MCF 10A (cell line): ENCODE measurements around the gene UGT2A2. TPM values are rescaled to one million over a fixed set of nuclear protein-coding genes. Genes with fewer than 3 reads are reported as not detected.

Experiments
- BruUV-seq: library from RNA; stranded (reverse); fragments of 400-500 nt; replicated peaks from 2 replicates; lab custom pipeline; 2021; lab: Mats Ljungman, UMichigan
- CTCF ChIA-PET: fragments of 300-600 bp; sonication (Branson Sonifier 250); formaldehyde crosslinking; extraction: SDS; loops from one replicate; lab custom pipeline; 2021; ENCODE audit warnings: antibody characterized with exemption, inconsistent platforms; lab: Yijun Ruan, JAX
- POLR2A ChIA-PET: fragments of 300-600, 350-650 bp; sonication (Branson Sonifier 250); formaldehyde crosslinking; extraction: SDS; loops from one replicate; lab custom pipeline; 2020; ENCODE audit warnings: antibody characterized with exemption, inconsistent platforms; lab: Yijun Ruan, JAX
- DNase-seq: peaks from one replicate; pipeline ENCODE4 v3.0.0-alpha.2; 2018; ENCODE audit not compliant: unreplicated experiment
- H3K27ac Mint-ChIP-seq: one replicate; pipeline ENCODE4 v1.8.0; 2022; ENCODE audit warnings: mild to moderate bottlenecking, low read depth, mixed read lengths; ENCODE audit not compliant: unreplicated experiment
- H3K27me3 Mint-ChIP-seq: one replicate; pipeline ENCODE4 v1.8.0; 2022; ENCODE audit warnings: mixed read lengths; ENCODE audit not compliant: insufficient read depth, unreplicated experiment
- H3K36me3 Mint-ChIP-seq: one replicate; pipeline ENCODE4 v1.8.0; 2022; ENCODE audit warnings: mild to moderate bottlenecking, moderate library complexity, mixed read lengths; ENCODE audit not compliant: insufficient read depth, unreplicated experiment
- H3K4me1 Mint-ChIP-seq: one replicate; pipeline ENCODE4 v1.8.0; 2022; ENCODE audit warnings: mixed read lengths; ENCODE audit not compliant: insufficient read depth, unreplicated experiment
- H3K4me3 Mint-ChIP-seq: one replicate; pipeline ENCODE4 v1.8.0; 2022; ENCODE audit warnings: mild to moderate bottlenecking, moderate library complexity, mixed read lengths; ENCODE audit not compliant: unreplicated experiment
- H3K9me3 Mint-ChIP-seq: one replicate; pipeline ENCODE4 v1.8.0; 2022; ENCODE audit warnings: mixed read lengths; ENCODE audit not compliant: unreplicated experiment
- intact Hi-C: fragments of 100-400 bp; cut with micrococcal nuclease; formaldehyde crosslinking; loops from 2 replicates; pipeline ENCODE4 v1.14.1; 2022
- total RNA-seq: library from RNA; stranded (reverse); gene quantifications from 2 replicates; pipeline ENCODE4 v1.2.3, GENCODE V29; 2022
- TF ChIP-seq, protein P1 (sequence below): fragments of 200-600 bp; IDR thresholded peaks from one replicate; pipeline ENCODE4 v1.8.0; 2022; ENCODE audit warnings: antibody characterized with exemption, mild to moderate bottlenecking; ENCODE audit not compliant: unreplicated experiment

Gene UGT2A2
- total RNA-seq, 1 experiment from 2014 or later, result not detected

DNA sequence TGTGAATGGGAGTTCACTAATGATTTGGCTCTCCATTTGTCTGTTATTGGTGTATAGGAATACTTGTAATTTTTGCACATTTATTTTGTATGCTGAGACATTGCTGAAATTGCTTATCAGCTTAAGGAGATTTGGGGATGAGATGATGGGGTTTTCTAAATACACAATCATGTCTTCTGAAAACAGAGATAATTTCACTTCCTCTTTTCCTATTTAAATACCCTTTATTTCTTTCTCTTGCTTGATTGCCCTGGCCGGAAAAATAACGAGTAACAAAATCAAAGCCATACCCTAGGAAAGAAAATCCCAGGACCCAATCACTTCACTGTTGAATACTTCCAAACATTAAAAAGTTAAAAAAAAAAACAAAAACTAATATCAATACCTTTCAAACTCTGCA lies 76.0 kb downstream of the UGT2A2 start:
- Mint-ChIP-seq H3K27me3 (peaks cover 72% of the 10 kb centered on the region), H3K36me3 (no peaks in the 10 kb centered on the region), H3K9me3 (no peaks in the 10 kb centered on the region), H3K4me1 (no peaks in the 10 kb centered on the region), H3K4me3 (no peak overlapping the region), H3K27ac (no peak overlapping the region)
- intact Hi-C loops, result no loop called here
- CTCF ChIA-PET, result no interaction called here
- TF ChIP-seq, protein P1, sequence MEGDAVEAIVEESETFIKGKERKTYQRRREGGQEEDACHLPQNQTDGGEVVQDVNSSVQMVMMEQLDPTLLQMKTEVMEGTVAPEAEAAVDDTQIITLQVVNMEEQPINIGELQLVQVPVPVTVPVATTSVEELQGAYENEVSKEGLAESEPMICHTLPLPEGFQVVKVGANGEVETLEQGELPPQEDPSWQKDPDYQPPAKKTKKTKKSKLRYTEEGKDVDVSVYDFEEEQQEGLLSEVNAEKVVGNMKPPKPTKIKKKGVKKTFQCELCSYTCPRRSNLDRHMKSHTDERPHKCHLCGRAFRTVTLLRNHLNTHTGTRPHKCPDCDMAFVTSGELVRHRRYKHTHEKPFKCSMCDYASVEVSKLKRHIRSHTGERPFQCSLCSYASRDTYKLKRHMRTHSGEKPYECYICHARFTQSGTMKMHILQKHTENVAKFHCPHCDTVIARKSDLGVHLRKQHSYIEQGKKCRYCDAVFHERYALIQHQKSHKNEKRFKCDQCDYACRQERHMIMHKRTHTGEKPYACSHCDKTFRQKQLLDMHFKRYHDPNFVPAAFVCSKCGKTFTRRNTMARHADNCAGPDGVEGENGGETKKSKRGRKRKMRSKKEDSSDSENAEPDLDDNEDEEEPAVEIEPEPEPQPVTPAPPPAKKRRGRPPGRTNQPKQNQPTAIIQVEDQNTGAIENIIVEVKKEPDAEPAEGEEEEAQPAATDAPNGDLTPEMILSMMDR, result no peak
- BruUV-seq, result no TSS peak
- POLR2A ChIA-PET, result no interaction called here
- DNase-seq, result no peak

DNA sequence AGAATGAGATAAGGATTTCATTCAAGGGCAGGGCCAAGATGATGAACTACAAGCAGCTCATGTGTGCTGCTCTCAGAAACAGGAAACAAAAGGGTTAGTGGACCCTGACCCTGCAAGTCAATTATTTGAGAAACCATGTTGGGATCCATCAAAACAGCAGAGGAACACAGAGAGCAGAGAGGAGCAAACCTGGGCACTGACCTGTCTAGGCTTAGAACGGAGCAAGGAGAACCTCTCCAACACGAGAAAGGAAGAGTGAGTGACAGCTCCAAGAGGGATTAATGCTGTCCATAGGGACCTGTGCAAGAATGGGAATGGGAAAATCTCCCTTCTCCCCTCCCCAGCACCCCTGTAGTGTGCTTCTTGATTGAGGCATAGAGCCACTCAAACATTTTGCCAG lies 89.8 kb downstream of the UGT2A2 start:
- H3K9me3 Mint-ChIP-seq, result no peaks in the 10 kb centered on the region
- TF ChIP-seq, protein P1, result no peak
- POLR2A ChIA-PET, result no interaction called here
- H3K4me3 Mint-ChIP-seq, result no peak overlapping the region
- DNase-seq, result no peak
- H3K36me3 Mint-ChIP-seq, result no peaks in the 10 kb centered on the region
- H3K4me1 Mint-ChIP-seq, result no peaks in the 10 kb centered on the region
- no TSS peak for BruUV-seq
- H3K27me3 Mint-ChIP-seq, result peaks cover 46% of the 10 kb centered on the region
- H3K27ac Mint-ChIP-seq, result no peak overlapping the region
- intact Hi-C loops, result no loop called here
- CTCF ChIA-PET, result interaction anchor here (0.6 kb wide), 1 partner anchor 101 kb away, joined by 3 read pairs; no protein-coding TSS in a partner anchor

DNA sequence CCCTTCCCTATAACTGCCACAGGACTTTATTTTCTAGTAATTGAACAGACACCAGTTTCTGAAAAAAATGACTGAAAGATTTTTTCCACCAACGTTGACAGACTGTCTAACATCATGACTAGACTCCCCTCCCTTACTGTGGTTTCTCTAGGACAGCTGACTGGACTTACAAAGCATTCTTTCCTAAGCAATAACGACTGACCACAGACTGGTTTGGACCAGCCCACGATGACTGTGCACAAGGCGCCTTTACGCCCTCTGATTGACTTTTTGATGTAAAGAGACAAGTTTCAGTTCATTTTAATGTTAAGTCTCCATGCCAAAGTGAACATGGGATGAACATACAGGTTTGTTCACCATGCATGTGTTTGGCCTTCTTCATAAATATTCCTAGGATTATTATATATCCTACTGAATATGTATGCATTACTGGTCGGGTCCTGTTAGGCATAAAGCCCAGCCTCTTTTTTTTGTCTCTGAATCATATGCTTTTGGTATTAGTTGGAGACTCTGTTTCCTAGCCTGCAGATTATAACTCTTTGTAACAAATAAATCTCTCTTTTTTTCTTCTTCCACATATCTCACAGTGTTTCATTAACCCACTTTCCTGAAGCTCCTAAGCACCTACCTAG lies 93.2 kb downstream of the UGT2A2 start:
- Mint-ChIP-seq H3K4me3 (no peak overlapping the region), H3K4me1 (no peaks in the 10 kb centered on the region), H3K27me3 (peaks cover 20% of the 10 kb centered on the region), H3K36me3 (no peaks in the 10 kb centered on the region), H3K9me3 (no peaks in the 10 kb centered on the region), H3K27ac (no peak overlapping the region)
- POLR2A ChIA-PET, result no interaction called here
- intact Hi-C loops, result no loop called here
- CTCF ChIA-PET, result no interaction called here
- TF ChIP-seq, protein P1, result no peak
- BruUV-seq, result no TSS peak
- DNase-seq, result no peak

Other genes with a start within 250 kb of the UGT2A2 start
- not detected in 2 replicates for gene UGT2B4, start 143.7 kb downstream of the UGT2A2 start, total RNA-seq
- not detected in 2 replicates for gene UGT2A1, start 13.6 kb upstream of the UGT2A2 start, total RNA-seq
- 0.20 and 0.21 TPM in 2 replicates for gene SULT1B1, start 121.0 kb upstream of the UGT2A2 start, total RNA-seq
- 2.8 and 6.5 TPM in 2 replicates for gene SULT1E1, start 220.5 kb upstream of the UGT2A2 start, total RNA-seq